GM23338 (cell line): ENCODE results near the gene ZNF692.

ENCODE experiments used
- EZH2 ChIP-seq: fragments of 200-600 bp; sonication (generic); IDR thresholded peaks from one replicate; pipeline ENCODE4 v1.8.0; 2017; ENCODE audit warnings: antibody characterized with exemption, mild to moderate bottlenecking, low read depth; ENCODE audit not compliant: unreplicated experiment
- NANOG ChIP-seq: IDR thresholded peaks from 2 replicates; pipeline ENCODE4 v1.6.1; 2016; ENCODE audit warnings: antibody characterized with exemption, borderline replicate concordance
- TF ChIP-seq, protein P1 (sequence below), 2 experiments: fragments of 200-600 bp in 1 of 2; sonication (generic) in 1 of 2; conservative IDR thresholded peaks; 2 replicates each; pipeline versions ENCODE4 v1.5.1 to v1.6.1; 2016 to 2017; ENCODE audit warnings: antibody characterized with exemption in 2 of 2, low read depth in 2 of 2, mild to moderate bottlenecking in 2 of 2, moderate library complexity in 1 of 2

DNA sequence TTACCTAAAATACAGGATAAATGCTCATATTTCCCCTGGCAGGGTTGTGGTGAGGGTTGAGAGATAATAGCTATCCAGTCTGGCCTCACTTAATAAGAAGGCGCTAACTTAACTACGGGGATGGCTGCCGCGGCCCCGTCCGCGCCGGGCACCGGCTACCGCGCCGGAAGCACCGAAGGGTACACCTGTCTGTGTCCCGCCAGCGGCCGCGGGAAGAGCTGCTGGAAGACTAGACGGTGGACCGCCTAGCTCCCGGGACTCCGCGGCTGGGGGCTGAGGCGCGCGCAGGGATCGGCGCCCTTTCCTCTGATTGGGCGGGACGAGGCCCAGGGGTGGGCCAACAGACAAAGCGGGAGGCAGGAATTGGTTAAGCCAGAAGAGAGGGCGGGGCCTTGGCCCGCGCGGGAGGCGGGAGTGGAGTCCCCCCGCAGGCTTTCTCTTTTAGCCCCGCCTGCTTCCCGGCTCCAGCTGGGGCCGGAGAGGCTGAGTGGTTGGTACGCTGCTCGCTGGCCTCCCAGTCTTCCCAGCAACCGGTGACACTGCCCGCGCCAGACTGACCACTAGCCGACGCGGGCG lies 21.0 kb downstream of the ZNF692 start, which contains the start of gene ZNF672:
- TF ChIP-seq, protein P1, sequence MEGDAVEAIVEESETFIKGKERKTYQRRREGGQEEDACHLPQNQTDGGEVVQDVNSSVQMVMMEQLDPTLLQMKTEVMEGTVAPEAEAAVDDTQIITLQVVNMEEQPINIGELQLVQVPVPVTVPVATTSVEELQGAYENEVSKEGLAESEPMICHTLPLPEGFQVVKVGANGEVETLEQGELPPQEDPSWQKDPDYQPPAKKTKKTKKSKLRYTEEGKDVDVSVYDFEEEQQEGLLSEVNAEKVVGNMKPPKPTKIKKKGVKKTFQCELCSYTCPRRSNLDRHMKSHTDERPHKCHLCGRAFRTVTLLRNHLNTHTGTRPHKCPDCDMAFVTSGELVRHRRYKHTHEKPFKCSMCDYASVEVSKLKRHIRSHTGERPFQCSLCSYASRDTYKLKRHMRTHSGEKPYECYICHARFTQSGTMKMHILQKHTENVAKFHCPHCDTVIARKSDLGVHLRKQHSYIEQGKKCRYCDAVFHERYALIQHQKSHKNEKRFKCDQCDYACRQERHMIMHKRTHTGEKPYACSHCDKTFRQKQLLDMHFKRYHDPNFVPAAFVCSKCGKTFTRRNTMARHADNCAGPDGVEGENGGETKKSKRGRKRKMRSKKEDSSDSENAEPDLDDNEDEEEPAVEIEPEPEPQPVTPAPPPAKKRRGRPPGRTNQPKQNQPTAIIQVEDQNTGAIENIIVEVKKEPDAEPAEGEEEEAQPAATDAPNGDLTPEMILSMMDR (conservative IDR thresholded peaks at IDR 0.05; ENCODE audit: low read depth in 2 of 2), result no peak
- TF ChIP-seq EZH2 (no peak), NANOG (no peak)
